DOHH2 (cell line): ENCODE measurements around the gene FANCB.

Source experiments
- H3F3A ChIP-seq: fragments of 200-600 bp; sonication (generic), shearing (Covaris generic); 2 replicates; pipeline ENCODE4 v1.6.0; 2016; ENCODE audit warnings: antibody characterized with exemption, mild to moderate bottlenecking; ENCODE audit not compliant: control insufficient read depth, insufficient read depth
- H3K27ac ChIP-seq: fragments of 200-600 bp; sonication (generic); 2 replicates; pipeline ENCODE4 v1.5.1; 2014; ENCODE audit warnings: low read depth, mild to moderate bottlenecking, low read length, moderate library complexity
- H3K27me3 ChIP-seq: fragments of 200-600 bp; sonication (generic); 2 replicates; pipeline ENCODE4 v1.6.1; 2014; ENCODE audit warnings: mild to moderate bottlenecking, low read length, mixed read lengths; ENCODE audit not compliant: control insufficient read depth
- H3K36me3 ChIP-seq: fragments of 200-600 bp; sonication (generic); 2 replicates; pipeline ENCODE4 v1.6.1; 2014; ENCODE audit warnings: mild to moderate bottlenecking, low read length, moderate library complexity, mixed read lengths; ENCODE audit not compliant: control insufficient read depth
- H3K4me1 ChIP-seq: fragments of 200-600 bp; sonication (generic); 2 replicates; pipeline ENCODE4 v1.6.1; 2014; ENCODE audit warnings: mild to moderate bottlenecking, low read length, mixed read lengths; ENCODE audit not compliant: control insufficient read depth
- H3K4me2 ChIP-seq: fragments of 200-600 bp; sonication (generic); 2 replicates; pipeline ENCODE4 v1.6.0; 2014; ENCODE audit warnings: mild to moderate bottlenecking, low read length, moderate library complexity
- H3K4me3 ChIP-seq: fragments of 200-600 bp; sonication (generic); 2 replicates; pipeline ENCODE4 v1.5.1; 2014; ENCODE audit warnings: mild to moderate bottlenecking, low read length, mixed read lengths
- H3K79me2 ChIP-seq: fragments of 200-600 bp; sonication (generic); 2 replicates; pipeline ENCODE4 v1.6.1; 2014; ENCODE audit warnings: mild to moderate bottlenecking, low read length, mixed read lengths; ENCODE audit not compliant: control insufficient read depth
- H3K9me2 ChIP-seq: fragments of 200-600 bp; sonication (generic); replicated peaks from 2 replicates; pipeline ENCODE4 v1.6.1; 2014; ENCODE audit warnings: mild to moderate bottlenecking, low read length, mixed read lengths; ENCODE audit not compliant: control insufficient read depth
- H3K9me3 ChIP-seq: fragments of 200-600 bp; sonication (generic); 2 replicates; pipeline ENCODE4 v1.6.1; 2014; ENCODE audit warnings: antibody characterized with exemption, low read length, mixed read lengths; ENCODE audit not compliant: control insufficient read depth, insufficient read depth
- H4K20me1 ChIP-seq: fragments of 200-600 bp; sonication (generic); 2 replicates; pipeline ENCODE4 v1.6.0; 2014; ENCODE audit warnings: low read depth, mild to moderate bottlenecking, antibody characterized with exemption, low read length, moderate library complexity; ENCODE audit not compliant: control insufficient read depth, insufficient read depth
- EZH2phosphoT487 ChIP-seq: fragments of 200-600 bp; sonication (generic); IDR thresholded peaks from 2 replicates; pipeline ENCODE4 v1.6.1; 2017; ENCODE audit warnings: borderline replicate concordance, mild to moderate bottlenecking, antibody characterized with exemption, low read length, moderate library complexity, mixed read lengths
- TF ChIP-seq, protein P1 (sequence below): fragments of 200-600 bp; sonication (generic); IDR thresholded peaks from one replicate; pipeline ENCODE4 v1.5.1; 2014; ENCODE audit warnings: antibody characterized with exemption, mild to moderate bottlenecking, low read depth, low read length; ENCODE audit not compliant: poor library complexity, severe bottlenecking

Gene FANCB

GRCh38 chrX:14864631-14865030 lies 8.2 kb downstream of the FANCB start:
- no peaks in the 10 kb centered on the region for H3K9me2 ChIP-seq
- no peaks in the 10 kb centered on the region for H4K20me1 ChIP-seq
- H3K4me1 ChIP-seq: no peaks in the 10 kb centered on the region
- H3K27me3 ChIP-seq: no peaks in the 10 kb centered on the region
- H3K36me3 ChIP-seq: peaks cover 56% of the 10 kb centered on the region
- H3K9me3 ChIP-seq: no peaks in the 10 kb centered on the region
- no peak overlapping the region for H3K4me3 ChIP-seq
- TF ChIP-seq, protein P1, sequence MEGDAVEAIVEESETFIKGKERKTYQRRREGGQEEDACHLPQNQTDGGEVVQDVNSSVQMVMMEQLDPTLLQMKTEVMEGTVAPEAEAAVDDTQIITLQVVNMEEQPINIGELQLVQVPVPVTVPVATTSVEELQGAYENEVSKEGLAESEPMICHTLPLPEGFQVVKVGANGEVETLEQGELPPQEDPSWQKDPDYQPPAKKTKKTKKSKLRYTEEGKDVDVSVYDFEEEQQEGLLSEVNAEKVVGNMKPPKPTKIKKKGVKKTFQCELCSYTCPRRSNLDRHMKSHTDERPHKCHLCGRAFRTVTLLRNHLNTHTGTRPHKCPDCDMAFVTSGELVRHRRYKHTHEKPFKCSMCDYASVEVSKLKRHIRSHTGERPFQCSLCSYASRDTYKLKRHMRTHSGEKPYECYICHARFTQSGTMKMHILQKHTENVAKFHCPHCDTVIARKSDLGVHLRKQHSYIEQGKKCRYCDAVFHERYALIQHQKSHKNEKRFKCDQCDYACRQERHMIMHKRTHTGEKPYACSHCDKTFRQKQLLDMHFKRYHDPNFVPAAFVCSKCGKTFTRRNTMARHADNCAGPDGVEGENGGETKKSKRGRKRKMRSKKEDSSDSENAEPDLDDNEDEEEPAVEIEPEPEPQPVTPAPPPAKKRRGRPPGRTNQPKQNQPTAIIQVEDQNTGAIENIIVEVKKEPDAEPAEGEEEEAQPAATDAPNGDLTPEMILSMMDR: no peak
- TF ChIP-seq EZH2phosphoT487: no peak
- no peak overlapping the region for H3K27ac ChIP-seq
- no peaks in the 10 kb centered on the region for H3F3A ChIP-seq
- H3K79me2 ChIP-seq: peaks cover 49% of the 10 kb centered on the region
- no peak overlapping the region for H3K4me2 ChIP-seq

DNA sequence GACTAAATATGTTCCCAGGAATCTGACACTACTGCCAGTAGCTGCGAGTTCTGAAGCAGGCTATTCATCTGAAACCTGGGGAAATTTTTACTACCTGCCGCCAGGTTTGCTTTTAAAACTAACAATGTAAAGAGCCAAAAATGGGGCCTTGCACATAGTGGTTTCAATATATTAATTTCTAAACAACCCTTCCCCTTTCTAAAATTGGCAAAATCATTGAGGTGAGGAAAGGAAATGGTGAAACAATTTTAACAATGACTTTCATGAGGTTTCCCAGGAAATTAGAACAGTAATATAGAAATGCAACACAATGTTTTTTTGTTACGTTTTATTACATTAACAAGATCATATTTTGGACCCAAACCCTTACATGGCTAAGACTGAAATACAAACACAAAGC lies 21.3 kb downstream of the FANCB start:
- H3K4me2 ChIP-seq: no peak overlapping the region
- no peaks in the 10 kb centered on the region for H3K27me3 ChIP-seq
- TF ChIP-seq EZH2phosphoT487: no peak
- TF ChIP-seq, protein P1: no peak
- no peak overlapping the region for H3K4me3 ChIP-seq
- H3F3A ChIP-seq: no peaks in the 10 kb centered on the region
- H4K20me1 ChIP-seq: no peaks in the 10 kb centered on the region
- no peaks in the 10 kb centered on the region for H3K9me2 ChIP-seq
- H3K36me3 ChIP-seq: peaks cover 26% of the 10 kb centered on the region
- no peaks in the 10 kb centered on the region for H3K9me3 ChIP-seq
- H3K27ac ChIP-seq: no peak overlapping the region
- H3K79me2 ChIP-seq: no peaks in the 10 kb centered on the region
- peaks cover 12% of the 10 kb centered on the region for H3K4me1 ChIP-seq

- Histone ChIP-seq H3K9me2 (no peaks in the 10 kb centered on the region), H3K9me3 (no peaks in the 10 kb centered on the region), H3K4me3 (no peak overlapping the region), H3K4me1 (no peaks in the 10 kb centered on the region), H4K20me1 (no peaks in the 10 kb centered on the region), H3K79me2 (no peaks in the 10 kb centered on the region), H3F3A (no peaks in the 10 kb centered on the region), H3K36me3 (peaks cover 47% of the 10 kb centered on the region), H3K27ac (no peak overlapping the region), H3K4me2 (no peak overlapping the region), H3K27me3 (no peaks in the 10 kb centered on the region)
- TF ChIP-seq EZH2phosphoT487: no peak
- TF ChIP-seq, protein P1: no peak
Observed at GRCh38 chrX:14843666-14844065, 29.2 kb downstream of the FANCB start.

DNA sequence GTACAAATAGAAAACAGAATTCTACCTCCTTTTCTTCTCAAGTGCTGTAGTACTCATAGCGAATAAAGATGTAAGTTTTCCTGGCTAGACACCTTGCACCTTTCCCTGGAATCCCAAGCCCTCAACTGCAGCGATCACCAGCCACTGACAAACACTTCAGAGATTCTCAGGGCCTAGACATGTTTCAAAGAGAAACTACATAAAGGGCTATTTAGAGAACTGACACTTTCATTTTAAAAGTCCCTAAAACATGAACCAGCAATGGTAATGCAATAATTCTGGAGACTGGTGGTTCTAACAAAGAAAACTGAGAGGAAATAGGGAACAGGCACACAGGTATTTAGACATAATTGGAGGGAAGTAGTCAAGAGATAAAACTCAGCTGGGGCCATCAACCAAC lies 35.7 kb downstream of the FANCB start:
- no peaks in the 10 kb centered on the region for H3K9me3 ChIP-seq
- H3K27me3 ChIP-seq: no peaks in the 10 kb centered on the region
- TF ChIP-seq, protein P1: no peak
- no peak for TF ChIP-seq EZH2phosphoT487
- H3K4me3 ChIP-seq: no peak overlapping the region
- no peaks in the 10 kb centered on the region for H3K9me2 ChIP-seq
- H3K27ac ChIP-seq: no peak overlapping the region
- H3K36me3 ChIP-seq: peaks cover 48% of the 10 kb centered on the region
- H3F3A ChIP-seq: no peaks in the 10 kb centered on the region
- H3K4me2 ChIP-seq: no peak overlapping the region
- no peaks in the 10 kb centered on the region for H3K4me1 ChIP-seq
- no peaks in the 10 kb centered on the region for H3K79me2 ChIP-seq
- no peaks in the 10 kb centered on the region for H4K20me1 ChIP-seq
